ENCODE measurements around the gene AKAP3. TPM values are rescaled to one million over a fixed set of nuclear protein-coding genes. Genes with fewer than 3 reads are reported as not detected.

Gene AKAP3
- total and polyA plus RNA-seq, 12 donors = 0.40 to 7.4 (median 2.5) TPM

DNA sequence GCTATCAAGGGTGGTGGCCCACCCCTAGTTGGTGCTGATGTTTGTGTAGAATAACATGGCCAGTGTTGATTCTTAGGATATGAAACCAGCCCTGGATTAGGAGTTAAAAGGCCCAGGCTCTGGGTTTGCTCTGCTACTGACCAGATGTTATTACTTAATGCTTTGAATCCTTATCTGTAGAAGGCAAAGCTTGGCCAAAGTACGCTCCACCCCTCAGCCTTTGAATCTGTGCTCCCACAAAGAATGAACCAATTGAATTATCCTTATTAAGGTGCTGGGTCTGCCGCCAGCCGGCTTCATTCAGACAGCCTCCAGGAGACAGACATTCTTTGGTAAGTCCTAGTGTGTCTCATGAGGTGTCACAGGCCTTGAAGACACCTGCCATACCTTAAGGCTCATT lies 41.8 kb downstream of the AKAP3 start:
- Histone ChIP-seq H3K9me3 (replicated peaks in 1 of 3) (no peaks in the 10 kb centered on the region), H3K4me1 (replicated peaks in 1 of 2) (peaks cover 9 to 23% of the 10 kb centered on the region in 2 donors), H3K36me3 (replicated peaks in 1 of 2) (peaks cover 0 to 19% of the 10 kb centered on the region in 2 donors), H3K27ac (no peak overlapping the region), H3K4me3 (no peak overlapping the region), H3K27me3 (no peaks in the 10 kb centered on the region)
- intact Hi-C loops (cut with DNase I) = no loop called here
- TF ChIP-seq, protein P1, sequence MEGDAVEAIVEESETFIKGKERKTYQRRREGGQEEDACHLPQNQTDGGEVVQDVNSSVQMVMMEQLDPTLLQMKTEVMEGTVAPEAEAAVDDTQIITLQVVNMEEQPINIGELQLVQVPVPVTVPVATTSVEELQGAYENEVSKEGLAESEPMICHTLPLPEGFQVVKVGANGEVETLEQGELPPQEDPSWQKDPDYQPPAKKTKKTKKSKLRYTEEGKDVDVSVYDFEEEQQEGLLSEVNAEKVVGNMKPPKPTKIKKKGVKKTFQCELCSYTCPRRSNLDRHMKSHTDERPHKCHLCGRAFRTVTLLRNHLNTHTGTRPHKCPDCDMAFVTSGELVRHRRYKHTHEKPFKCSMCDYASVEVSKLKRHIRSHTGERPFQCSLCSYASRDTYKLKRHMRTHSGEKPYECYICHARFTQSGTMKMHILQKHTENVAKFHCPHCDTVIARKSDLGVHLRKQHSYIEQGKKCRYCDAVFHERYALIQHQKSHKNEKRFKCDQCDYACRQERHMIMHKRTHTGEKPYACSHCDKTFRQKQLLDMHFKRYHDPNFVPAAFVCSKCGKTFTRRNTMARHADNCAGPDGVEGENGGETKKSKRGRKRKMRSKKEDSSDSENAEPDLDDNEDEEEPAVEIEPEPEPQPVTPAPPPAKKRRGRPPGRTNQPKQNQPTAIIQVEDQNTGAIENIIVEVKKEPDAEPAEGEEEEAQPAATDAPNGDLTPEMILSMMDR (IDR thresholded peaks at IDR 0.05) = no peak
- no peak for TF ChIP-seq POLR2A (IDR thresholded peaks at IDR 0.05)
- 73 to 96% (median 92%) methylated on average over 3 of the region's 3 CpGs for WGBS, 4 donors
- DNase-seq = peak in 1 of 7 donors; percentile 55

DNA sequence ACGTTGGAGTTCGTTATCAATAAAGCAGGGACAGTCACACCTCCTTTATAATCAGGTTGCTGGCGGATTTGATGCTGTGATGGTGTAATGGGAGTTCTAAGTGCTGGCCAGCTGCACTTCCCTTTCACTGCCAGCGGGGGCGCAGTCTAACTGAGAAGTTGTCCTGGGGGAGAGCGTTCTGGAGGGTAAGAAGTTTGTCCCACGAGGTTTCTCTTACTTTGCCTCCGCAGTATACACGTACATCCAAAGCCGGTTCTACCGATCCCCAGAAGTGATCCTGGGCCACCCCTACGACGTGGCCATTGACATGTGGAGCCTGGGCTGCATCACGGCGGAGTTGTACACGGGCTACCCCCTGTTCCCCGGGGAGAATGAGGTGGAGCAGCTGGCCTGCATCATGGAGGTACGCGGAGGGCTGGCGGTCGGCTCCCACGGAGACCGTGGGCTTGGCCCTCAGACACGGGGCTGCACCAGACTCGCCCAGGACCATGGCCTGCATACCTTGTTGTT lies 44.1 kb downstream of the AKAP3 start:
- 0 to 4% (median 2%) methylated on average over 17 to 25 of the region's 25 CpGs for WGBS, 4 donors
- peak in 1 of 2 donors; percentile 52 for TF ChIP-seq POLR2A (IDR thresholded peaks at IDR 0.05)
- TF ChIP-seq, protein P1 (IDR thresholded peaks at IDR 0.05) = peak; percentile 90 to 99 (median 94)
- intact Hi-C loops (cut with DNase I) = no loop called here
- Histone ChIP-seq H3K4me1 (replicated peaks in 1 of 2) (peaks cover 9 to 23% of the 10 kb centered on the region in 2 donors), H3K9me3 (replicated peaks in 1 of 3) (no peaks in the 10 kb centered on the region), H3K27ac (peak overlapping the region in 3 of 5 donors; percentile 41 to 82 (median 76)), H3K27me3 (no peaks in the 10 kb centered on the region), H3K36me3 (replicated peaks in 1 of 2) (no peaks in the 10 kb centered on the region), H3K4me3 (peak overlapping the region; percentile 26 to 87 (median 36))
- peak; percentile 76 to 92 (median 84) for DNase-seq

DNA sequence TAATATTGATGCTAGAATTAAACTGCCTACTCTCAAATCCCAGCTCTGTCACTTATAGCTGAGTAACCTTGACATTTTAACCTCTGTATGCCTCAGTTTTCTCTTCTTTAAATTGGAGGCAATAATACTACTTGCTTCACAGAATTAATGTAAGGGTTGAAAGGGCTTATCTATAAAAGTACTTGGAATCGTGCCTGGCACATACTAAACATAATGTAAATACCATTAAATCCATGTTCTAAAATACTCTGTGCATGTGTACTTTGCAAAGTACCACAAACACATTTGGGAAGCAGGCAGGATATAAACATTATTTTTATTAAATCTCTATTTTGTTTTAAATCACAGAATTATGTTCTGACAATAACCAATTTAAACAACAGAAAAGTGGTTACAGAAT lies 44.9 kb downstream of the AKAP3 start:
- 9 to 34% (median 19%) methylated on average over 1 of the region's 1 CpG for WGBS, 4 donors
- intact Hi-C loops (cut with DNase I) = no loop called here
- Histone ChIP-seq H3K4me3 (no peak overlapping the region), H3K9me3 (replicated peaks in 1 of 3) (no peaks in the 10 kb centered on the region), H3K4me1 (replicated peaks in 1 of 2) (peaks cover 9 to 23% of the 10 kb centered on the region in 2 donors), H3K27ac (no peak overlapping the region), H3K36me3 (replicated peaks in 1 of 2) (no peaks in the 10 kb centered on the region), H3K27me3 (no peaks in the 10 kb centered on the region)
- TF ChIP-seq, protein P1 (IDR thresholded peaks at IDR 0.05) = no peak
- TF ChIP-seq POLR2A (IDR thresholded peaks at IDR 0.05) = no peak
- DNase-seq = no peak

DNA sequence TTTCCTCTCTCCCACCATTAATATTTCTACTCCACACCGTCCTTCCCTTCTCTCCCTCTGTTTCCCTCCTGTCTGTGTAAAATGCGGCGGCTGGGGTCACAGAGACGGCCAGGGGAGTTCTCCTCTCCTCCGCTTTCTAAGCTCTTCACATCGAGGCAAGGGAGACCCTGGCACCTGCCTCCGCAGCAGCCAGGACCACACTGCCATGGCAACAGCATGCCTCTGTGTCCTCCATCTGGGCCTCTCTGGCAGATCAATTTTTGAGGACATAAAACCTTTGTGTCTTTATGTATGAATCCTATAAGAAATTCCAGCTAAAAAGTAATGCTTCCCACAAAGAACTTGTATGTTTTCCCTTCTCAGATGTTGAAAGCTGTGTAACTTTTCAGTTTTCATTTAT lies 45.4 kb downstream of the AKAP3 start:
- 50 to 60% (median 57%) methylated on average over 7 of the region's 7 CpGs for WGBS, 4 donors
- no peak for TF ChIP-seq POLR2A (IDR thresholded peaks at IDR 0.05)
- TF ChIP-seq, protein P1 (IDR thresholded peaks at IDR 0.05) = no peak

More for the DNA sequence above, 45.4 kb downstream of the AKAP3 start:
- no peak for DNase-seq
- H3K4me3 ChIP-seq = no peak overlapping the region
- no peaks in the 10 kb centered on the region for H3K9me3 ChIP-seq (replicated peaks in 1 of 3)
- no peak overlapping the region for H3K27ac ChIP-seq
- no peaks in the 10 kb centered on the region for H3K27me3 ChIP-seq
- peaks cover 9 to 23% of the 10 kb centered on the region in 2 donors for H3K4me1 ChIP-seq (replicated peaks in 1 of 2)
- H3K36me3 ChIP-seq (replicated peaks in 1 of 2) = no peaks in the 10 kb centered on the region
- intact Hi-C loops (cut with DNase I) = no loop called here

Measured in adrenal gland (tissue), 12 donors.